GM19193 (cell line): Measurements from ENCODE around the gene ODAD3.

Experiments
- POLR2A ChIP-seq: IDR thresholded peaks from 4 replicates; pipeline ENCODE4 v1.6.1; 2011; ENCODE audit not compliant: insufficient read depth, insufficient read length; ENCODE audit errors: extremely low read depth

Gene ODAD3

GRCh38 chr19:11448923-11449554 lies 14.1 kb upstream of the ODAD3 start:
- no peak for TF ChIP-seq POLR2A

- TF ChIP-seq POLR2A, result no peak
Measured at GRCh38 chr19:11448410-11448809, 13.5 kb upstream of the ODAD3 start.

- TF ChIP-seq POLR2A, result no peak
Measured at GRCh38 chr19:11447347-11448262, 12.7 kb upstream of the ODAD3 start.

GRCh38 chr19:11446652-11447301 lies 11.9 kb upstream of the ODAD3 start:
- TF ChIP-seq POLR2A, result no peak

GRCh38 chr19:11446271-11446651 lies 11.3 kb upstream of the ODAD3 start:
- no peak for TF ChIP-seq POLR2A

- no peak for TF ChIP-seq POLR2A
Measured at GRCh38 chr19:11445141-11445540, 10.2 kb upstream of the ODAD3 start.

GRCh38 chr19:11444059-11444458 lies 9.1 kb upstream of the ODAD3 start:
- TF ChIP-seq POLR2A, result no peak

GRCh38 chr19:11437955-11438354 lies 3.0 kb upstream of the ODAD3 start:
- no peak for TF ChIP-seq POLR2A

GRCh38 chr19:11435833-11436313 lies 952 bp upstream of the ODAD3 start:
- no peak for TF ChIP-seq POLR2A

GRCh38 chr19:11434703-11435056 lies 241 bp downstream of the ODAD3 start:
- TF ChIP-seq POLR2A, result no peak

GRCh38 chr19:11426656-11427055 lies 8.3 kb downstream of the ODAD3 start:
- no peak for TF ChIP-seq POLR2A

GRCh38 chr19:11425719-11426457 lies 9.0 kb downstream of the ODAD3 start:
- TF ChIP-seq POLR2A, result no peak

- TF ChIP-seq POLR2A, result no peak
Measured at GRCh38 chr19:11423791-11424181, 11.1 kb downstream of the ODAD3 start.

GRCh38 chr19:11423164-11423790 lies 11.6 kb downstream of the ODAD3 start:
- no peak for TF ChIP-seq POLR2A
